DOHH2 (cell line): ENCODE measurements around the gene COL5A2.

ENCODE experiments used
- CTCF ChIP-seq: fragments of 200-600 bp; sonication (generic); IDR thresholded peaks from one replicate; pipeline ENCODE4 v1.5.1; 2014; ENCODE audit warnings: antibody characterized with exemption, mild to moderate bottlenecking, low read depth, low read length; ENCODE audit not compliant: poor library complexity, severe bottlenecking
- EZH2phosphoT487 ChIP-seq: fragments of 200-600 bp; sonication (generic); IDR thresholded peaks from 2 replicates; pipeline ENCODE4 v1.6.1; 2017; ENCODE audit warnings: borderline replicate concordance, mild to moderate bottlenecking, antibody characterized with exemption, low read length, moderate library complexity, mixed read lengths

DNA sequence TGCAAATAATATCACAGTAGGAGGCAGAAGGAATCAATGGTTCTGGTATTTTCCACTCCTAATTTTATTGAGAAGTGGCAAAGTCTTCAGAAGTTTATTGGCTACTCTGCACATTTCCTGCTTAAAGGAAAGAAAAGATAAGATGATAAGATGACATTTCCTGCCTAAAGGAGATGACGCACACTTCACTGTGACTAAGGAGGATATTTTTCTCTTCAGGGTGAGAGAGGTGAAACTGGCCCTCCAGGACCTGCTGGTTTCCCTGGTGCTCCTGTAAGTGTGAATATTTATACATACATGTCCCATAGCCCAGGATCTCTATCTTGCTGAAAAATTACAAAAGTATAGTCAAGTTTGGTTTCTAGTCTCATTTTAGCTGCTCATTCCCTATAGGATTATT lies 177.5 kb downstream of the COL5A2 start:
- TF ChIP-seq CTCF = no peak
- TF ChIP-seq EZH2phosphoT487 = no peak
